Retinal pigment epithelial cell (primary cell): ENCODE data around the gene PLCB1.

Experiments
- DNase-seq: peaks from one replicate; pipeline ENCODE4 v3.0.0-alpha.2; 2010; ENCODE audit warnings: low read depth
- H3K4me3 ChIP-seq: 2 replicates; pipeline ENCODE4 v1.5.1; 2011; ENCODE audit warnings: mild to moderate bottlenecking, low read length, control low read depth, moderate library complexity
- CTCF ChIP-seq: conservative IDR thresholded peaks from 2 replicates; pipeline ENCODE4 v1.5.1; 2011; ENCODE audit warnings: low read depth, low read length, control low read depth, inconsistent platforms

PLCB1 gene

GRCh38 chr20:8313073-8313472, 181.0 kb downstream of the PLCB1 start:
- TF ChIP-seq CTCF, result no peak
- no peak for DNase-seq
- no peak overlapping the region for H3K4me3 ChIP-seq

GRCh38 chr20:8315639-8316573, 183.8 kb downstream of the PLCB1 start:
- no peak for TF ChIP-seq CTCF
- no peak for DNase-seq
- H3K4me3 ChIP-seq, result no peak overlapping the region

DNA sequence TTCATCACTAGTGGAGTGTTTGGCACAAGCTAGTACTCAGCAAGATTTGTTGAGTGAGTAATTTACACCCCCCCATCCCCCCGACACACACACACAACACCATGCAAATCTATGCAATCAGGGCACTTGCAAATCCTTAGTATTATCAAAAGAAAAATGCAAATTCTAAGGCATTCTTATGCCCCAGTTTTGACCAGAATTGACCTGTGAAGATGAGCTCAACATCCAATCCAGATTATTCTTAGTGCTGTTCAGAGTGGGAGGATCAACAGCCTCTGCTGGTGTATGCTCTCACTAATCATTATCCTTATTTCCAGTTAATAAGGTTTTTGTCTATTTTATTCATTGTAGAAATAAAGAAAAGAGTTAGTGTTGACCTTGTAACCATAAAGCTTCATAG, 185.4 kb downstream of the PLCB1 start:
- H3K4me3 ChIP-seq, result no peak overlapping the region
- TF ChIP-seq CTCF, result no peak
- DNase-seq, result no peak

GRCh38 chr20:8318965-8319625, 187.0 kb downstream of the PLCB1 start:
- TF ChIP-seq CTCF, result no peak
- no peak for DNase-seq
- no peak overlapping the region for H3K4me3 ChIP-seq

- TF ChIP-seq CTCF, result no peak
- H3K4me3 ChIP-seq, result no peak overlapping the region
- no peak for DNase-seq
These were observed 188.2 kb downstream of the PLCB1 start for GRCh38 chr20:8320306-8320705.

DNA sequence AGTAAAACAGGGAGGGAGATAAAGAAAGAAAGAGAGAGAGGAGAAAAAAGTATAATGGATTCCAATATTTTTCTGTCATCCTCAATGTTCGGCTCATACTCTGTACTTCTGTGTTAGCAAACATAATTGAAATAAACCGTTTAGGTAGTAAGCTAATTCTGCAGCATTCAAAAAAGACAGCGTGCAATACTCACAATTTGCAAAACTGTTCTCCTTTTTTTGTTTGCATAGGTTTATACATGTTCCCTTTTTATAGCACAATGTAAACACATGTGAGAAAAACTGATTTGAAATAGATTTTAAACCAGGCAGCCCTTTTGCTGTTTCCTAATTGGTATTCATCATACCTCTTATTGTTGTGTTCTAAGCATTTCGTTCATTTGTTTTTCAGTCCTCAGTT, 188.9 kb downstream of the PLCB1 start:
- no peak overlapping the region for H3K4me3 ChIP-seq
- TF ChIP-seq CTCF, result no peak
- no peak for DNase-seq
